ENCODE results near the gene VPS41.

DNA sequence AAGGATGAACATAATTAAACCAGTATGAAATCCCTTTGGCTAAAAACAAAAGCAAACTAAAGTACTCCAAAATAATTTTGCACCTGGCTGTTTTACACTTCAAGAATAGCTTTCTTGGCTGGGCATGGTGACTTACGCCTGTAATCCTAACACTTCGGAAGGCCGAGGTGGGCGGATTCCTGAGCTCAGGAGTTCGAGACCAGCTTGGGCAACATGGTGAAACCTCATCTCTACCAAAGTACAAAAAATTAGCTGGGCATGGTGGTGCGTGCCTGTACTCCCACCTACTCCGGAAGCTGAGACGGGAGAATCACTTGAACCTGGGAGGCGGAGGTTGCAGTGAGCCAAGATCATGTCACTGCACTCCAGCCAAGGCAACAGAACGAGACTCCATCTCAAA, 185.7 kb downstream of the VPS41 start:
- TF ChIP-seq IRF4 (IDR thresholded peaks at IDR 0.05; ENCODE audit: low read depth, low read length) (no peak), SIX5 (IDR thresholded peaks at IDR 0.05; ENCODE audit: low read depth, low read length, severe bottlenecking) (no peak), NFXL1 (IDR thresholded peaks at IDR 0.05; ENCODE audit: borderline replicate concordance) (no peak), TCF3 (IDR thresholded peaks at IDR 0.05; ENCODE audit: borderline replicate concordance, insufficient read depth, low read depth, low read length) (no peak), POLR2A (IDR thresholded peaks at IDR 0.05; ENCODE audit: low read depth, low read length) (no peak), CEBPB (IDR thresholded peaks at IDR 0.05; ENCODE audit: borderline replicate concordance in 1 of 2, low read depth in 2 of 2, low read length in 2 of 2) (no peak), RFX5 (IDR thresholded peaks at IDR 0.05; ENCODE audit: low read depth, low read length) (no peak), EP300 (IDR thresholded peaks at IDR 0.05; ENCODE audit: borderline replicate concordance in 1 of 2, control insufficient read depth in 1 of 2, low read depth in 2 of 2, low read length in 2 of 2) (no peak), ATF7 (IDR thresholded peaks at IDR 0.05; ENCODE audit: low read depth) (no peak)
- TF ChIP-seq, protein P1, sequence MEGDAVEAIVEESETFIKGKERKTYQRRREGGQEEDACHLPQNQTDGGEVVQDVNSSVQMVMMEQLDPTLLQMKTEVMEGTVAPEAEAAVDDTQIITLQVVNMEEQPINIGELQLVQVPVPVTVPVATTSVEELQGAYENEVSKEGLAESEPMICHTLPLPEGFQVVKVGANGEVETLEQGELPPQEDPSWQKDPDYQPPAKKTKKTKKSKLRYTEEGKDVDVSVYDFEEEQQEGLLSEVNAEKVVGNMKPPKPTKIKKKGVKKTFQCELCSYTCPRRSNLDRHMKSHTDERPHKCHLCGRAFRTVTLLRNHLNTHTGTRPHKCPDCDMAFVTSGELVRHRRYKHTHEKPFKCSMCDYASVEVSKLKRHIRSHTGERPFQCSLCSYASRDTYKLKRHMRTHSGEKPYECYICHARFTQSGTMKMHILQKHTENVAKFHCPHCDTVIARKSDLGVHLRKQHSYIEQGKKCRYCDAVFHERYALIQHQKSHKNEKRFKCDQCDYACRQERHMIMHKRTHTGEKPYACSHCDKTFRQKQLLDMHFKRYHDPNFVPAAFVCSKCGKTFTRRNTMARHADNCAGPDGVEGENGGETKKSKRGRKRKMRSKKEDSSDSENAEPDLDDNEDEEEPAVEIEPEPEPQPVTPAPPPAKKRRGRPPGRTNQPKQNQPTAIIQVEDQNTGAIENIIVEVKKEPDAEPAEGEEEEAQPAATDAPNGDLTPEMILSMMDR (IDR thresholded peaks at IDR 0.05 in 2 of 3, conservative IDR thresholded peaks at IDR 0.05 in 1 of 3; ENCODE audit: control insufficient read depth in 2 of 3, extremely low read depth in 1 of 3, insufficient read depth in 1 of 3, low read depth in 3 of 3, low read length in 3 of 3) = no peak
